ENCODE measurements around the gene C9orf72. TPM values are rescaled to one million over a fixed set of nuclear protein-coding genes. Genes with fewer than 3 reads are reported as not detected.

C9orf72 gene, protein sequence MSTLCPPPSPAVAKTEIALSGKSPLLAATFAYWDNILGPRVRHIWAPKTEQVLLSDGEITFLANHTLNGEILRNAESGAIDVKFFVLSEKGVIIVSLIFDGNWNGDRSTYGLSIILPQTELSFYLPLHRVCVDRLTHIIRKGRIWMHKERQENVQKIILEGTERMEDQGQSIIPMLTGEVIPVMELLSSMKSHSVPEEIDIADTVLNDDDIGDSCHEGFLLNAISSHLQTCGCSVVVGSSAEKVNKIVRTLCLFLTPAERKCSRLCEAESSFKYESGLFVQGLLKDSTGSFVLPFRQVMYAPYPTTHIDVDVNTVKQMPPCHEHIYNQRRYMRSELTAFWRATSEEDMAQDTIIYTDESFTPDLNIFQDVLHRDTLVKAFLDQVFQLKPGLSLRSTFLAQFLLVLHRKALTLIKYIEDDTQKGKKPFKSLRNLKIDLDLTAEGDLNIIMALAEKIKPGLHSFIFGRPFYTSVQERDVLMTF
- total RNA-seq (16.1 TPM), polyA plus RNA-seq (ENCODE audit: insufficient read depth, low read depth, low replicate concordance) (5.6 TPM)
- long read RNA-seq, donor 1, partial matches to known transcripts, result 0 of 1 reads
- long read RNA-seq, donor 1, other reads (novel, unspliced or antisense), result 0 of 1 reads
- long read RNA-seq, donor 2, partial matches to known transcripts, result 0 of 1 reads
- long read RNA-seq, donor 2, other reads (novel, unspliced or antisense), result 0 of 1 reads
- long read RNA-seq, donor 3, result 0 reads
- long read RNA-seq, donor 4, partial matches to known transcripts, result 6 of 8 reads
- long read RNA-seq, donor 4, other reads (novel, unspliced or antisense), result 0 of 8 reads
- long read RNA-seq, donor 5, result 0 reads
- long read RNA-seq, donor 6, partial matches to known transcripts, result 14 of 14 reads
- long read RNA-seq, donor 6, other reads (novel, unspliced or antisense), result 0 of 14 reads
- long read RNA-seq, donor 7, partial matches to known transcripts, result 3 of 8 reads
- long read RNA-seq, donor 7, other reads (novel, unspliced or antisense), result 2 of 8 reads
- long read RNA-seq, donor 8, partial matches to known transcripts, result 0 of 3 reads
- long read RNA-seq, donor 8, other reads (novel, unspliced or antisense), result 0 of 3 reads
- long read RNA-seq, donor 9, partial matches to known transcripts, result 7 of 7 reads
- long read RNA-seq, donor 9, other reads (novel, unspliced or antisense), result 0 of 7 reads
- long read RNA-seq, donor 10, partial matches to known transcripts, result 9 of 9 reads
- long read RNA-seq, donor 10, other reads (novel, unspliced or antisense), result 0 of 9 reads

- no peak for FAIRE-seq
- Histone ChIP-seq H3K9ac (ENCODE audit: low read length in 3 of 3) (peak within 1 kb of the TSS; percentile 75 to 93 (median 80)), H3K9me3 (ENCODE audit: control insufficient read depth in 2 of 3, insufficient read depth in 1 of 3, low read length in 3 of 3) (peaks cover 0 to under 1% (median 0%) of the 10 kb centered on the region in 3 donors), H3K4me3 (ENCODE audit: low read length in 3 of 3) (peak within 1 kb of the TSS; percentile 85 to 94 (median 92)), H3K4me1 (ENCODE audit: control insufficient read depth in 2 of 3, insufficient read depth in 2 of 3, low read depth in 1 of 3, low read length in 3 of 3) (peaks cover 0 to 7% (median 3%) of the 10 kb centered on the region in 3 donors), H3K27me3 (ENCODE audit: control insufficient read depth, insufficient read depth, low read length) (no peaks in the 10 kb centered on the region), H3K36me3 (ENCODE audit: control insufficient read depth in 2 of 3, insufficient read depth in 3 of 3, low read length in 3 of 3) (no peaks in the 10 kb centered on the region), H3K27ac (ENCODE audit: low read depth in 2 of 2, low read length in 2 of 2) (peak within 1 kb of the TSS; percentile 93 to 95)
- TF ChIP-seq, protein P1, sequence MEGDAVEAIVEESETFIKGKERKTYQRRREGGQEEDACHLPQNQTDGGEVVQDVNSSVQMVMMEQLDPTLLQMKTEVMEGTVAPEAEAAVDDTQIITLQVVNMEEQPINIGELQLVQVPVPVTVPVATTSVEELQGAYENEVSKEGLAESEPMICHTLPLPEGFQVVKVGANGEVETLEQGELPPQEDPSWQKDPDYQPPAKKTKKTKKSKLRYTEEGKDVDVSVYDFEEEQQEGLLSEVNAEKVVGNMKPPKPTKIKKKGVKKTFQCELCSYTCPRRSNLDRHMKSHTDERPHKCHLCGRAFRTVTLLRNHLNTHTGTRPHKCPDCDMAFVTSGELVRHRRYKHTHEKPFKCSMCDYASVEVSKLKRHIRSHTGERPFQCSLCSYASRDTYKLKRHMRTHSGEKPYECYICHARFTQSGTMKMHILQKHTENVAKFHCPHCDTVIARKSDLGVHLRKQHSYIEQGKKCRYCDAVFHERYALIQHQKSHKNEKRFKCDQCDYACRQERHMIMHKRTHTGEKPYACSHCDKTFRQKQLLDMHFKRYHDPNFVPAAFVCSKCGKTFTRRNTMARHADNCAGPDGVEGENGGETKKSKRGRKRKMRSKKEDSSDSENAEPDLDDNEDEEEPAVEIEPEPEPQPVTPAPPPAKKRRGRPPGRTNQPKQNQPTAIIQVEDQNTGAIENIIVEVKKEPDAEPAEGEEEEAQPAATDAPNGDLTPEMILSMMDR (IDR thresholded peaks at IDR 0.05; ENCODE audit: borderline replicate concordance, extremely low read depth, insufficient read depth), result no peak
- DNase-seq, result peak in 4 of 5 donors; percentile 84 to 93 (median 86)
- intact Hi-C loops (cut with DNase I), result no loop called here
Observed at GRCh38 chr9:27572918-27573633, at the start of gene C9orf72. Gene C9orf72, minus strand, starts transcription at chr9:27573481. Its CDS starts 6,361 bp downstream, at chr9:27567120.

- no peak for FAIRE-seq
- TF ChIP-seq, protein P1 (IDR thresholded peaks at IDR 0.05; ENCODE audit: borderline replicate concordance, extremely low read depth, insufficient read depth), result no peak
- H3K9me3 ChIP-seq (ENCODE audit: control insufficient read depth in 2 of 3, insufficient read depth in 1 of 3, low read length in 3 of 3), result no peaks in the 10 kb centered on the region
- no peaks in the 10 kb centered on the region for H3K27me3 ChIP-seq (ENCODE audit: control insufficient read depth, insufficient read depth, low read length)
- no peak overlapping the region for H3K27ac ChIP-seq (ENCODE audit: low read depth in 2 of 2, low read length in 2 of 2)
- intact Hi-C loops (cut with DNase I), result no loop called here
- H3K9ac ChIP-seq (ENCODE audit: low read length in 3 of 3), result no peak overlapping the region
- peaks cover 0 to 10% (median 3%) of the 10 kb centered on the region in 3 donors for H3K4me1 ChIP-seq (ENCODE audit: control insufficient read depth in 2 of 3, insufficient read depth in 2 of 3, low read depth in 1 of 3, low read length in 3 of 3)
- no peaks in the 10 kb centered on the region for H3K36me3 ChIP-seq (ENCODE audit: control insufficient read depth in 2 of 3, insufficient read depth in 3 of 3, low read length in 3 of 3)
- no peak for DNase-seq
- no peak overlapping the region for H3K4me3 ChIP-seq (ENCODE audit: low read length in 3 of 3)
Observed at GRCh38 chr9:27622693-27623340, 49.5 kb upstream of the C9orf72 start.

DNA sequence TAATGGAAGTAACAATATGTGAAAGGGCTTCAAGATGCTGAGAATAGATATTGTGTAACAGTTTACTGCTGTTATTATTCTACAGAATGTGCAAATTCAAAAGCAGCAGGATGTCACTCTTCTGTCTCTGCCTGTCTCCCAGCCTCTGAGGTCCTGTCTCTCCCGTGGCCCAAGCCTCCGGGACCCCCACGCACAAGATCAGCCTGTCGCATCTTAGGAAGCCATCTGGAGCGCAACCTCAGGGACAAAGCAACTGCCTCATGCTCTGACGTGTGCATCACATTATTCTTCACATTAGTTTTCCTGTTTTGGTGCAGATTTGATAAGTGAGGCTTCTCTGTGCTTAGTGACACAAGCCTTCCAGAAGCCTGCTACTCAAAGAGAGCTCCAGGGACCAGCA lies 46.5 kb upstream of the C9orf72 start:
- intact Hi-C loops (cut with DNase I), result no loop called here
- FAIRE-seq, result no peak
- Histone ChIP-seq H3K36me3 (ENCODE audit: control insufficient read depth in 2 of 3, insufficient read depth in 3 of 3, low read length in 3 of 3) (no peaks in the 10 kb centered on the region), H3K9me3 (ENCODE audit: control insufficient read depth in 2 of 3, insufficient read depth in 1 of 3, low read length in 3 of 3) (no peaks in the 10 kb centered on the region), H3K27ac (ENCODE audit: low read depth in 2 of 2, low read length in 2 of 2) (no peak overlapping the region), H3K4me3 (ENCODE audit: low read length in 3 of 3) (no peak overlapping the region), H3K9ac (ENCODE audit: low read length in 3 of 3) (no peak overlapping the region), H3K4me1 (ENCODE audit: control insufficient read depth in 2 of 3, insufficient read depth in 2 of 3, low read depth in 1 of 3, low read length in 3 of 3) (no peaks in the 10 kb centered on the region), H3K27me3 (ENCODE audit: control insufficient read depth, insufficient read depth, low read length) (no peaks in the 10 kb centered on the region)
- TF ChIP-seq, protein P1 (IDR thresholded peaks at IDR 0.05; ENCODE audit: borderline replicate concordance, extremely low read depth, insufficient read depth), result no peak
- DNase-seq, result no peak
